ENCODE results near the gene TOMM7.
"Not testable (repeated sequence)": the region's sequence is repeated elsewhere in the genome, so short reads cannot be mapped to it uniquely, and the experiment has no call there.

The TOMM7 gene

GRCh38 chr7:22814261-22815208 is 8.1 kb downstream of the TOMM7 start:
- no peak for DNase-seq

GRCh38 chr7:22812353-22812752 is 10.3 kb downstream of the TOMM7 start:
- no peak for DNase-seq

GRCh38 chr7:22811746-22812280 is 10.8 kb downstream of the TOMM7 start:
- DNase-seq: no peak

GRCh38 chr7:22810843-22811242 is 11.8 kb downstream of the TOMM7 start:
- no peak for DNase-seq

GRCh38 chr7:22809902-22810642 is 12.6 kb downstream of the TOMM7 start:
- no peak for DNase-seq

GRCh38 chr7:22808140-22808539 is 14.5 kb downstream of the TOMM7 start:
- no peak for DNase-seq

- no peak for DNase-seq
Measured at GRCh38 chr7:22806752-22807151, 15.9 kb downstream of the TOMM7 start.

GRCh38 chr7:22805227-22805626 is 17.4 kb downstream of the TOMM7 start:
- DNase-seq: no peak

- DNase-seq: not testable (repeated sequence)
Measured at GRCh38 chr7:22802831-22803230, 19.8 kb downstream of the TOMM7 start.

- no peak for DNase-seq
Measured at GRCh38 chr7:22802426-22802825, 20.2 kb downstream of the TOMM7 start.

- DNase-seq: no peak
Measured at GRCh38 chr7:22801912-22802311, 20.7 kb downstream of the TOMM7 start.

- DNase-seq: no peak
Measured at GRCh38 chr7:22799633-22800032, 23.0 kb downstream of the TOMM7 start.

GRCh38 chr7:22793593-22794462 is 28.8 kb downstream of the TOMM7 start:
- DNase-seq: no peak

GRCh38 chr7:22791204-22792158 is 31.2 kb downstream of the TOMM7 start:
- no peak for DNase-seq

GRCh38 chr7:22790640-22791039 is 32.0 kb downstream of the TOMM7 start:
- DNase-seq: not testable (repeated sequence)

- no peak for DNase-seq
Measured at GRCh38 chr7:22787951-22788350, 34.7 kb downstream of the TOMM7 start.

- no peak for DNase-seq
Measured at GRCh38 chr7:22786290-22786932, 36.2 kb downstream of the TOMM7 start.

- no peak for DNase-seq
Measured at GRCh38 chr7:22784346-22784745, 38.3 kb downstream of the TOMM7 start.

- DNase-seq: no peak
Measured at GRCh38 chr7:22783421-22783820, 39.2 kb downstream of the TOMM7 start.

GRCh38 chr7:22782616-22783232 is 39.9 kb downstream of the TOMM7 start:
- no peak for DNase-seq
